ENCODE data around the gene USP3. TPM values are rescaled to one million over a fixed set of nuclear protein-coding genes. Genes with fewer than 3 reads are reported as not detected.
A peak's percentile ranks its signal among the peaks of the same experiment; 100 is the strongest.

USP3 gene
- total RNA-seq, 4 donors from 2014 or later: 26.5 to 96.3 (median 65.8) TPM

GRCh38 chr15:63504979-63505841 lies 817 bp downstream of the USP3 start:
- Histone ChIP-seq H3K4me3 (peak overlapping the region; percentile 79 to 84), H3K9me3 (no peaks in the 10 kb centered on the region), H3K27me3 (no peaks in the 10 kb centered on the region), H3K36me3 (no peaks in the 10 kb centered on the region), H3K27ac (peak overlapping the region; percentile 95 to 98), H3K4me1 (peaks cover 14 to 19% of the 10 kb centered on the region in 2 donors)
- peak; percentile 53 to 58 for DNase-seq
- TF ChIP-seq POLR2A (IDR thresholded peaks at IDR 0.05): peak in 1 of 2 donors; percentile 25
- TF ChIP-seq CTCF (IDR thresholded peaks at IDR 0.05): peak; percentile 3 to 20 (median 12)
- intact Hi-C loops (cut with DNase I; ENCODE audit: low total_unique reads): loop anchor here (10.0 kb wide), 1 partner anchor 90 kb away; the partner anchor contains the start of gene FBXL22

GRCh38 chr15:63505842-63506222 lies 1.4 kb downstream of the USP3 start:
- Histone ChIP-seq H3K4me1 (peaks cover 14 to 19% of the 10 kb centered on the region in 2 donors), H3K4me3 (peak overlapping the region; percentile 79 to 84), H3K27me3 (no peaks in the 10 kb centered on the region), H3K9me3 (no peaks in the 10 kb centered on the region), H3K36me3 (no peaks in the 10 kb centered on the region), H3K27ac (peak overlapping the region; percentile 95 to 98)
- intact Hi-C loops (cut with DNase I; ENCODE audit: low total_unique reads): loop anchor here (10.0 kb wide), 1 partner anchor 89 kb away; the partner anchor contains the start of gene FBXL22
- TF ChIP-seq POLR2A (IDR thresholded peaks at IDR 0.05) (no peak), CTCF (IDR thresholded peaks at IDR 0.05) (peak in 1 of 4 experiments; percentile 1)
- no peak for DNase-seq

- Histone ChIP-seq H3K4me1 (peaks cover 14 to 19% of the 10 kb centered on the region in 2 donors), H3K9me3 (no peaks in the 10 kb centered on the region), H3K36me3 (no peaks in the 10 kb centered on the region), H3K27me3 (no peaks in the 10 kb centered on the region), H3K4me3 (peak overlapping the region; percentile 3 to 79), H3K27ac (peak overlapping the region in 1 of 2 donors; percentile 98)
- TF ChIP-seq POLR2A (IDR thresholded peaks at IDR 0.05) (no peak), CTCF (IDR thresholded peaks at IDR 0.05) (no peak)
- intact Hi-C loops (cut with DNase I; ENCODE audit: low total_unique reads): loop anchor here (10.0 kb wide), 1 partner anchor 88 kb away; the partner anchor contains the start of gene FBXL22
- DNase-seq: no peak
Measured at GRCh38 chr15:63506537-63507035, 2.2 kb downstream of the USP3 start.

GRCh38 chr15:63507878-63508818 lies 3.8 kb downstream of the USP3 start:
- intact Hi-C loops (cut with DNase I; ENCODE audit: low total_unique reads): loop anchor here (10.0 kb wide), 1 partner anchor 87 kb away; the partner anchor contains the start of gene FBXL22
- H3K4me3 ChIP-seq: no peak overlapping the region
- H3K9me3 ChIP-seq: no peaks in the 10 kb centered on the region
- peak overlapping the region in 1 of 2 donors; percentile 3 for H3K27ac ChIP-seq
- TF ChIP-seq POLR2A (IDR thresholded peaks at IDR 0.05): no peak
- no peak for TF ChIP-seq CTCF (IDR thresholded peaks at IDR 0.05)
- no peaks in the 10 kb centered on the region for H3K27me3 ChIP-seq
- no peak for DNase-seq
- no peaks in the 10 kb centered on the region for H3K36me3 ChIP-seq
- peaks cover 8 to 19% of the 10 kb centered on the region in 2 donors for H3K4me1 ChIP-seq
